Neuronal stem cell (in vitro differentiated cells): ENCODE data around the gene KIRREL1.

Source experiments
- DNase-seq: peaks from one replicate; pipeline ENCODE4 v3.0.0-alpha.2; 2013; ENCODE audit warnings: low spot score
- H2AFZ ChIP-seq: one replicate; pipeline ENCODE4 v1.6.1; 2013; ENCODE audit warnings: mild to moderate bottlenecking, low read length, inconsistent platforms
- H2AK5ac ChIP-seq: 2 replicates; pipeline ENCODE4 v1.6.1; 2013; ENCODE audit warnings: low read depth, mild to moderate bottlenecking, inconsistent platforms, low read length, moderate library complexity, mixed read lengths
- H2BK120ac ChIP-seq: 2 replicates; pipeline ENCODE4 v1.6.1; 2013; ENCODE audit warnings: low read depth, mild to moderate bottlenecking, inconsistent platforms, low read length, moderate library complexity, mixed read lengths
- H2BK12ac ChIP-seq: one replicate; pipeline ENCODE4 v1.6.1; 2013; ENCODE audit warnings: low read length, inconsistent platforms
- H2BK15ac ChIP-seq: 2 replicates; pipeline ENCODE4 v1.6.1; 2013; ENCODE audit warnings: mild to moderate bottlenecking, low read length, inconsistent platforms, mixed read lengths
- H2BK5ac ChIP-seq: one replicate; pipeline ENCODE4 v1.6.1; 2013; ENCODE audit warnings: inconsistent platforms, mild to moderate bottlenecking, low read length, moderate library complexity
- H3K14ac ChIP-seq: one replicate; pipeline ENCODE4 v1.6.1; 2013; ENCODE audit warnings: low read length, inconsistent platforms
- H3K18ac ChIP-seq: 2 replicates; pipeline ENCODE4 v1.6.1; 2013; ENCODE audit warnings: low read length, inconsistent platforms
- H3K23ac ChIP-seq: 2 replicates; pipeline ENCODE4 v1.6.1; 2013; ENCODE audit warnings: low read depth, mild to moderate bottlenecking, mixed read lengths, low read length, inconsistent platforms; ENCODE audit not compliant: poor library complexity
- H3K27ac ChIP-seq: replicated peaks from 3 replicates; pipeline ENCODE4 v1.5.1; 2013; ENCODE audit warnings: low read length, inconsistent platforms
- H3K27me3 ChIP-seq, 3 experiments: 2 replicates each; pipeline ENCODE4 v1.6.1; 2013; ENCODE audit warnings: low read length in 3 of 3, mild to moderate bottlenecking in 2 of 3, inconsistent platforms in 1 of 3, low read depth in 1 of 3, mixed read lengths in 1 of 3, moderate library complexity in 1 of 3; ENCODE audit not compliant: control insufficient read depth in 3 of 3, insufficient read depth in 3 of 3
- H3K36me3 ChIP-seq, 2 donors: replicated peaks in 1 of 2; 2 replicates each; pipeline ENCODE4 v1.6.1; 2013; ENCODE audit warnings: low read length in 2 of 2; ENCODE audit not compliant: control insufficient read depth in 2 of 2, insufficient read depth in 2 of 2
- H3K4ac ChIP-seq: 2 replicates; pipeline ENCODE4 v1.6.1; 2013; ENCODE audit warnings: inconsistent platforms, mild to moderate bottlenecking, low read length, moderate library complexity
- H3K4me1 ChIP-seq, 2 donors: 1 replicate in 1 of 2; 2 replicates in 1 of 2; pipeline ENCODE4 v1.6.1; 2013; ENCODE audit warnings: low read length in 2 of 2, low read depth in 1 of 2; ENCODE audit not compliant: control insufficient read depth in 2 of 2, insufficient read depth in 1 of 2
- H3K4me2 ChIP-seq: one replicate; pipeline ENCODE4 v1.6.1; 2013; ENCODE audit warnings: mild to moderate bottlenecking, low read length, inconsistent platforms; ENCODE audit not compliant: insufficient read depth, poor library complexity, severe bottlenecking
- H3K4me3 ChIP-seq, 2 donors: 2 replicates each; pipeline ENCODE4 v1.5.1; 2013; ENCODE audit warnings: low read length in 2 of 2, mild to moderate bottlenecking in 2 of 2, inconsistent platforms in 1 of 2, moderate library complexity in 1 of 2
- H3K79me1 ChIP-seq: one replicate; pipeline ENCODE4 v1.6.1; 2013; ENCODE audit warnings: low read depth, mild to moderate bottlenecking, inconsistent platforms, low read length, moderate library complexity
- H3K9ac ChIP-seq: one replicate; pipeline ENCODE4 v1.6.1; 2013; ENCODE audit warnings: mild to moderate bottlenecking, low read depth, low read length, inconsistent platforms; ENCODE audit not compliant: poor library complexity
- H3K9me3 ChIP-seq, 2 donors: replicated peaks in 1 of 2; 2 replicates each; pipeline versions ENCODE3 to v1.6.1; 2013; ENCODE audit warnings: low read length in 2 of 2, mild to moderate bottlenecking in 2 of 2, inconsistent platforms in 1 of 2, low read depth in 1 of 2, mixed read lengths in 1 of 2, moderate library complexity in 1 of 2; ENCODE audit not compliant: control insufficient read depth in 2 of 2, insufficient read depth in 1 of 2
- H4K8ac ChIP-seq: one replicate; pipeline ENCODE4 v1.6.1; 2013; ENCODE audit warnings: low read depth, mild to moderate bottlenecking, inconsistent platforms, low read length, moderate library complexity
- H4K91ac ChIP-seq: one replicate; pipeline ENCODE4 v1.6.1; 2013; ENCODE audit warnings: low read length, low read depth, mild to moderate bottlenecking, inconsistent platforms; ENCODE audit not compliant: poor library complexity
- WGBS, 2 donors: extraction: QIAGEN DNeasy Blood & Tissue Kit; methylation state at CpG; one replicate each; pipeline ENCODE4 v1.1.7; 2013; ENCODE audit warnings: missing lambda C conversion rate in 2 of 2, mixed read lengths in 1 of 2; ENCODE audit not compliant: insufficient read length in 2 of 2, insufficient replicate concordance in 1 of 2; ENCODE audit errors: extremely low coverage in 2 of 2; 5-methylcytosine and 5-hydroxymethylcytosine counted together

Gene KIRREL1

GRCh38 chr1:158058237-158058985, 65.0 kb downstream of the KIRREL1 start:
- Histone ChIP-seq H2AFZ (no peak overlapping the region), H3K4ac (peak overlapping the region; percentile 39), H2BK15ac (no peak overlapping the region), H3K27ac (no peak overlapping the region), H2BK5ac (no peak overlapping the region), H3K4me2 (no peak overlapping the region), H3K27me3 (no peaks in the 10 kb centered on the region), H3K9ac (no peak overlapping the region), H3K36me3 (peaks cover 0 to 44% of the 10 kb centered on the region in 2 donors), H3K4me1 (peaks cover 16 to 35% of the 10 kb centered on the region in 2 donors), H4K8ac (no peak overlapping the region), H4K91ac (no peak overlapping the region), H3K18ac (peak overlapping the region; percentile 25), H3K9me3 (no peaks in the 10 kb centered on the region), H3K14ac (no peak overlapping the region), H2BK120ac (no peak overlapping the region), H3K23ac (no peak overlapping the region), H2AK5ac (no peak overlapping the region), H3K4me3 (no peak overlapping the region), H3K79me1 (peaks cover 10% of the 10 kb centered on the region), H2BK12ac (no peak overlapping the region)
- DNase-seq = no peak
- no CpG with 5 or more reads among the region's 10 CpGs for WGBS, 2 donors

- Histone ChIP-seq H3K36me3 (peaks cover 2 to 42% of the 10 kb centered on the region in 2 donors), H3K4me2 (no peak overlapping the region), H3K4ac (no peak overlapping the region), H2BK15ac (no peak overlapping the region), H3K79me1 (peaks cover 8% of the 10 kb centered on the region), H3K27ac (no peak overlapping the region), H3K18ac (no peak overlapping the region), H4K91ac (no peak overlapping the region), H2AFZ (no peak overlapping the region), H3K4me3 (no peak overlapping the region), H3K23ac (no peak overlapping the region), H3K14ac (no peak overlapping the region), H3K4me1 (peaks cover 16 to 34% of the 10 kb centered on the region in 2 donors), H3K9ac (no peak overlapping the region), H4K8ac (no peak overlapping the region), H3K9me3 (no peaks in the 10 kb centered on the region), H2AK5ac (no peak overlapping the region), H3K27me3 (no peaks in the 10 kb centered on the region), H2BK12ac (no peak overlapping the region), H2BK120ac (no peak overlapping the region), H2BK5ac (no peak overlapping the region)
- DNase-seq = peak; percentile 46
- WGBS, 2 donors = no CpG with 5 or more reads among the region's 4 CpGs
Observed at GRCh38 chr1:158059984-158060383, 66.5 kb downstream of the KIRREL1 start.

GRCh38 chr1:158062174-158062573, 68.7 kb downstream of the KIRREL1 start:
- no peak for DNase-seq
- no peak overlapping the region for H3K18ac ChIP-seq
- H3K4me3 ChIP-seq = no peak overlapping the region
- no peak overlapping the region for H3K9ac ChIP-seq
- no peak overlapping the region for H2BK5ac ChIP-seq
- H2AFZ ChIP-seq = no peak overlapping the region
- H2BK120ac ChIP-seq = no peak overlapping the region
- H3K79me1 ChIP-seq = no peaks in the 10 kb centered on the region
- no peak overlapping the region for H3K14ac ChIP-seq
- no peak overlapping the region for H3K4ac ChIP-seq
- no peak overlapping the region for H2AK5ac ChIP-seq
- no peak overlapping the region for H3K23ac ChIP-seq
- H2BK15ac ChIP-seq = no peak overlapping the region
- peaks cover 16 to 26% of the 10 kb centered on the region in 2 donors for H3K4me1 ChIP-seq
- no peak overlapping the region for H3K4me2 ChIP-seq
- H3K27me3 ChIP-seq = no peaks in the 10 kb centered on the region
- H4K91ac ChIP-seq = no peak overlapping the region
- H3K9me3 ChIP-seq = no peaks in the 10 kb centered on the region
- no peak overlapping the region for H4K8ac ChIP-seq
- H3K27ac ChIP-seq = no peak overlapping the region
- peaks cover 2 to 33% of the 10 kb centered on the region in 2 donors for H3K36me3 ChIP-seq
- no CpG with 5 or more reads among the region's 7 CpGs for WGBS, 2 donors
- no peak overlapping the region for H2BK12ac ChIP-seq

- H3K4ac ChIP-seq = no peak overlapping the region
- no peak overlapping the region for H2AFZ ChIP-seq
- no peak for DNase-seq
- H3K27me3 ChIP-seq = no peaks in the 10 kb centered on the region
- no peak overlapping the region for H3K23ac ChIP-seq
- H2BK120ac ChIP-seq = no peak overlapping the region
- no peak overlapping the region for H2BK5ac ChIP-seq
- no peak overlapping the region for H3K4me3 ChIP-seq
- no peak overlapping the region for H3K4me2 ChIP-seq
- no peak overlapping the region for H2BK15ac ChIP-seq
- peaks cover 2 to 19% of the 10 kb centered on the region in 2 donors for H3K36me3 ChIP-seq
- H3K14ac ChIP-seq = no peak overlapping the region
- H3K27ac ChIP-seq = no peak overlapping the region
- peak overlapping the region; percentile 46 for H3K9ac ChIP-seq
- no peak overlapping the region for H4K8ac ChIP-seq
- H2AK5ac ChIP-seq = no peak overlapping the region
- WGBS, 2 donors = no CpG with 5 or more reads among the region's 6 CpGs
- no peaks in the 10 kb centered on the region for H3K9me3 ChIP-seq
- peaks cover 19 to 37% of the 10 kb centered on the region in 2 donors for H3K4me1 ChIP-seq
- no peak overlapping the region for H4K91ac ChIP-seq
- H3K18ac ChIP-seq = no peak overlapping the region
- no peak overlapping the region for H2BK12ac ChIP-seq
- H3K79me1 ChIP-seq = peaks cover 4% of the 10 kb centered on the region
Observed at GRCh38 chr1:158067662-158068061, 74.2 kb downstream of the KIRREL1 start.
